ENCODE results near the gene NIFK.
"Not testable (repeated sequence)": the region's sequence is repeated elsewhere in the genome, so short reads cannot be mapped to it uniquely, and the experiment has no call there.

Gene NIFK

DNA sequence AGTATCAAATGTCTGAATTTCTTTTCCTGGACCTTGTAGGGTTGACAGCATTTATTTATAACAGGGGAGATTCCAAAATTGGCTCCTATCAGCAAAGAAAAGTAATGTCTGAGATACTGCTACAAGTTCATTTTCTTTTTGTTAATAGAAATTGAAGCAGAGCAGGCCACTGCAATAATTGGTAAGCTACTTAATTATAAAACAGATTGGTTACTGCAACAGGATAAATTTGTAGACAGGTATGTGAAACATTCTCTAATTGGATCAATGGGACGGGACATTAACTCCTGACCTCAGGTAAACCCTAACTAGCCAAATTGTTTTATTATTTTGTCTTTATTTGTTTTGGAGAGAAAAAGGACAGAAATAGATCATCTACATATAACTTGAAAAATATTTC lies 20.5 kb downstream of the NIFK start:
- TF ChIP-seq CTCF (IDR thresholded peaks at IDR 0.05; ENCODE audit: extremely low read depth, missing control alignments) = no peak
- DNase-seq (ENCODE audit: low spot score) = no peak

GRCh38 chr2:121711481-121711880 lies 25.2 kb downstream of the NIFK start:
- not testable (repeated sequence) for DNase-seq (ENCODE audit: low spot score)

DNA sequence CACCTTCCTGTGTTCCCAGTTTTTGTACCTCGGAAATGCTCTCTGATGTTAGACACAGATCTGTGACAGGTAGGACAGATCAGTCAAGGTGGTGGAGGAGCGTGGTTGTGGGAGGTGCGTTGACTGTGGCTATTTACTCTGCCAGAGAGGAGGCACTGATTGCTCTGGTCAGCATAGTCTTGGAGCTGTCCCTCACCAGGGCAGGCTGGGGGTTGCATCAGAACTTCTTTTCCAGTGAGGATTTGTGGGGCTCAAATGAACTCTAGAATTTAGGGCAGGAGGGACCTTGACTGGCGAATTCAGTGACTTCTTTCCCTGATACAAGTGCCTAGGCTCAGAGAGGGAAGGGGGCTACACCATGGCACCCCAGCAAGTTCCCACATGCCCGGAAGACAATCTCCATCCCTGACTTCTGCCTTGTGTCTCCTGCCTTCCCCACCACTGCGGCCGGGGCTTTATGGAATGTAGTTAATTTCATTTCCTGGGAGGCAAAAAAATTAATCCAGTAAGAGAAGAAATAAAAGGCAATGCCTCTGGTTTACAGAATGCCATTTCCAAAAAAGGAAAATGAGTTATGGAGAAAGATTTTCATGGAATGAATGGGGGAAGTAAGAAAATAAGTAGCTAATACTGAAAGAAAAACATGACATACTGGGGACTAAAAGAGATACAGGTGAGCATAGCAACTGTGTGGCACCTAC lies 26.1 kb downstream of the NIFK start:
- TF ChIP-seq CTCF (IDR thresholded peaks at IDR 0.05; ENCODE audit: extremely low read depth, missing control alignments) = no peak
- DNase-seq (ENCODE audit: low spot score) = no peak

DNA sequence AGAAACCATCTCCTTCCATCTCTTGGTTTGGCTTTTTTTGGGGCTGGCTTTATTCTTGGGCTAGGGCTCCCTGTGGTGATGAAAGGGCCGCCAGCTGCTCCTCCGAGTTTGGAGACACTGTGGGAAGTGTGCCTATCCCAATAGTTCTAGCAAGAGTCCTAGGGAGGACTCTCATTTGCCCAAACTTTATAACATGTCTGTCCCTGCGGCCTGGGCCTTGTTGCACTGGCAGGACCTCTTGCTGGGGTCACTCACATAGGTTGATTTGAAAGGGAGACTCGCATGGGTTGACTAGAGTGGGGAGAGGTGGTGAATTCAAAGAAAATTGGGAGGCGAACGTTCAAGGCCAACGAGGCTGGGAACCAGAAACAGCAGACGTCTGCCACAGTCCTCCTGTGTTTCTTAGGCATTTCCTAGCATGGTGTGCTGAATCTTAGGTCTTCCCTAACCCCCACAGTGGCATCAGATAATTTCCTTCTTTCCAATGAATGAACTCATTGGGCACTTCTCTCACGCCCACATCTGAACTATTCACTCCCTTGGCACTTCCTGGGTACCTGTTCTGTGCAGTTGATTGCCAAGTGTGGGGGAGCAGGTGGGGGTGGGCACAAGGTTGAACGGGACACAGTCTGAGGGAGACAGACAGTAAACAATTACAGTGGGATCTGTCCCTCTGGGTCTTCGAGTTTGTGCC lies 26.8 kb downstream of the NIFK start:
- no peak for TF ChIP-seq CTCF (IDR thresholded peaks at IDR 0.05; ENCODE audit: extremely low read depth, missing control alignments)
- DNase-seq (ENCODE audit: low spot score) = no peak

DNA sequence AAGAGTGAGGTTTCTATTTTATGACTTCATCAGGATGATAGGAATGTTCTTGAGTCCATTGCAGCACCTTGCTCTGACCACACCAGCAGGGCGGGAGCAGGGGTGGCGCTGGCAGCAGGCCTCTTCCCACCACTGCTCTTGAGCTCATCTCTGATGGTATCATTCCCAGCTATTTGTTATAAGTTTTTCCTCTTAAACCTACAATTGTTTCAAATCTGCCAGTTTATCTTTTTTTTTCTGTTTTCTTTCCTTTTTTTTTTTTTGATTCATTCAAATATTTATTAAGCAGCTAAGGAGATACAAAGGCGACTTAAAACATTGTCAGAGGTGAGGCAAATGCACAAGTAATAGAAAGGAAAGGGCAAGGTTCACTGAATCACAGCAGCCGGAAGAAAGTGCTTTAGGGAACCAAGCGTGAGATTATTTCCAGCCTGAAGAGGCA lies 28.7 kb downstream of the NIFK start:
- no peak for TF ChIP-seq CTCF (IDR thresholded peaks at IDR 0.05; ENCODE audit: extremely low read depth, missing control alignments)
- no peak for DNase-seq (ENCODE audit: low spot score)

- no peak for TF ChIP-seq CTCF (IDR thresholded peaks at IDR 0.05; ENCODE audit: extremely low read depth, missing control alignments)
- no peak for DNase-seq (ENCODE audit: low spot score)
Measured at GRCh38 chr2:121707344-121707919, 29.2 kb downstream of the NIFK start.

GRCh38 chr2:121705958-121706357 lies 30.7 kb downstream of the NIFK start:
- no peak for TF ChIP-seq CTCF (IDR thresholded peaks at IDR 0.05; ENCODE audit: extremely low read depth, missing control alignments)
- no peak for DNase-seq (ENCODE audit: low spot score)
